GM12873 (cell line): ENCODE measurements around the gene ANO10.

ENCODE experiments used
- CTCF ChIP-seq: IDR thresholded peaks from 2 replicates; pipeline ENCODE4 v1.5.1; 2012; ENCODE audit warnings: low read depth, mild to moderate bottlenecking, moderate library complexity, low read length, control low read depth; ENCODE audit not compliant: insufficient read depth; ENCODE audit errors: missing control alignments

ANO10 gene

GRCh38 chr3:43390255-43390588 is 231.6 kb downstream of the ANO10 start:
- no peak for TF ChIP-seq CTCF

- TF ChIP-seq CTCF: no peak
These were observed 232.2 kb downstream of the ANO10 start for GRCh38 chr3:43389388-43390254.

GRCh38 chr3:43388915-43389314 is 232.9 kb downstream of the ANO10 start:
- no peak for TF ChIP-seq CTCF

GRCh38 chr3:43388175-43388574 is 233.6 kb downstream of the ANO10 start:
- no peak for TF ChIP-seq CTCF

- TF ChIP-seq CTCF: no peak
These were observed 242.5 kb downstream of the ANO10 start for GRCh38 chr3:43379343-43379742.

- TF ChIP-seq CTCF: peak; percentile 90
These were observed 243.5 kb downstream of the ANO10 start for GRCh38 chr3:43378066-43378935.

GRCh38 chr3:43373560-43373928 is 248.3 kb downstream of the ANO10 start:
- no peak for TF ChIP-seq CTCF
